ENCODE results near the gene PRM2.

DNA sequence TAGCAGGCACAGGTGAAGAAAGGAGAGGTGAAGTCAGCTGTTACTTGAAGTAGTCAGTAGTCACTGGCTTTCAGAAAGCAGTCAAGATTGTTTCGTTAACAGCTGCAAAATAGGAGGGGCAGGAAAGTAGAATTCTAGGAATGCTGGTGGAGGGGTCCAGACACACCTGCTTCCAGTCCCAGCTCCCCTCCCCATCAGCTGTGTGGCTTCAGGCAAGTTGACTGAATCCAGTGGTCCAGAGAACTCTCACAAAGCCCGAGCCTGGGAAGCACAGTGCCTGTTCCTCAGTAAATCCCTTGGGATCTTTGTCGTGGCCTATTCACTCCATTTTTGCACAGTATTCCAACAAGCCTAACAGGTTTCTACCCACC, 15.7 kb downstream of the PRM2 start:
- TF ChIP-seq CTCF (IDR thresholded peaks at IDR 0.05; ENCODE audit: insufficient read depth, low read length) (no peak), SPI1 (IDR thresholded peaks at IDR 0.05; ENCODE audit: borderline replicate concordance, low read depth) (no peak), GABPA (IDR thresholded peaks at IDR 0.05; ENCODE audit: low read depth) (no peak)

Measured in HL-60 (cell line).